ENCODE measurements around the gene GRAMD2A. TPM values are rescaled to one million over a fixed set of nuclear protein-coding genes. Genes with fewer than 3 reads are reported as not detected.

Gene GRAMD2A
- 0.66 TPM for total RNA-seq

GRCh38 chr15:72197460-72198355 is at the start of gene GRAMD2A:
Gene GRAMD2A (minus strand): TSS chr15:72197787.

GRCh38 chr15:72231066-72231832 is 33.7 kb upstream of the GRAMD2A start, which contains the start of gene PKM:
Gene PKM (minus strand): TSS chr15:72231190. CDS start chr15:72219097, 12,093 bp downstream.

GRCh38 chr15:72118017-72118978 is 79.3 kb downstream of the GRAMD2A start, which contains the start of the genes MYO9A and SENP8:
Gene MYO9A (minus strand): TSS chr15:72118150. CDS start chr15:72046563, 71,587 bp downstream.
Gene SENP8 (plus strand): TSS chr15:72118403. CDS start chr15:72139624, 21,221 bp downstream.

Other genes with a start within 250 kb of the GRAMD2A start
- 120 TPM for gene MYO9A, start 79.6 kb downstream of the GRAMD2A start, total RNA-seq
- gene SENP8, start 79.4 kb downstream of the GRAMD2A start, total RNA-seq = 4.8 TPM
- 884 TPM for gene PKM, start 33.4 kb upstream of the GRAMD2A start, total RNA-seq
- 71.6 TPM for gene PARP6, start 74.8 kb upstream of the GRAMD2A start, total RNA-seq
- 23.9 TPM for gene CELF6, start 122.4 kb upstream of the GRAMD2A start, total RNA-seq
- 81.9 TPM for gene HEXA, start 178.2 kb upstream of the GRAMD2A start, total RNA-seq
- gene TMEM202, start 200.5 kb upstream of the GRAMD2A start, total RNA-seq = not detected

Data from camera-type eye (tissue), 1 donor.